ENCODE data around the gene KCND1.

KCND1 gene

GRCh38 chrX:48911412-48912182 is 60.0 kb downstream of the KCND1 start, which contains the start of gene SLC35A2:
TSS of gene SLC35A2 (minus strand) at chrX:48911646. CDS start at chrX:48911636, 10 bp downstream.
- peak; percentile 79 for DNase-seq (ENCODE audit: low spot score)
